GM19025 (cell line): ENCODE results near the gene CYP4A11.
"Not testable (repeated sequence)": the region's sequence is repeated elsewhere in the genome, so short reads cannot be mapped to it uniquely, and the experiment has no call there.

Experiments
- ATAC-seq: cut with Tn5 transposase; IDR thresholded peaks from one replicate; pipeline ENCODE4 v1.9.1; 2021; ENCODE audit warnings: mild to moderate bottlenecking, low read depth, moderate library complexity; ENCODE audit not compliant: unreplicated experiment

The CYP4A11 gene

DNA sequence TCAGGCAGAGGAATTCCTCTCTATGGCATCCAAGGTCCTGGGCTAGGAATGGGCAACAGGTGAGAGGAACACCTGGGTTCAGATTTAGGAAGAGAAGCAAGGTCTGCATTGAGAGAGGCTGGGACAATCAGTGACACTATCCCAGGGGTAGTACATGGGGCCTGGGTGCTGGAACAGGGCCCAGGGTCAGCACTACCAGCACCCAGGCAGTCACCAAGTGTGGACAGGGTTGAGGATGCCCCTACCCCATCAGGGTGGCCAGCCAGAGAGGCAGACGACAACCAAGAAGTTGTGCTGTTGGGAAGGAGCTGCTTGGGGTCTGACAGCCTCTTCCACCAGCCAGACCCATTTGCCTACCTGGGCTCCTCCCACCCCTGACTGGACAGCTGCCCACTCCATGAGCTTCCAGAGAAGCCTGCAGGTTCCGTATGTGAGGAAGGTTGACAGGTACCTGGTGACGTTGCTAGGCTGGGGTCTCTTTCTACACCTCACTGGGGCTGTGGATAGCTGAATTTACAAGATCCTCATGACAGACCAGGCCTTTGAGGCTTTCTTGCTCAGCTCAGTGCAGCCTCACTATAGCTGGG is 13.9 kb downstream of the CYP4A11 start:
- ATAC-seq: no peak

DNA sequence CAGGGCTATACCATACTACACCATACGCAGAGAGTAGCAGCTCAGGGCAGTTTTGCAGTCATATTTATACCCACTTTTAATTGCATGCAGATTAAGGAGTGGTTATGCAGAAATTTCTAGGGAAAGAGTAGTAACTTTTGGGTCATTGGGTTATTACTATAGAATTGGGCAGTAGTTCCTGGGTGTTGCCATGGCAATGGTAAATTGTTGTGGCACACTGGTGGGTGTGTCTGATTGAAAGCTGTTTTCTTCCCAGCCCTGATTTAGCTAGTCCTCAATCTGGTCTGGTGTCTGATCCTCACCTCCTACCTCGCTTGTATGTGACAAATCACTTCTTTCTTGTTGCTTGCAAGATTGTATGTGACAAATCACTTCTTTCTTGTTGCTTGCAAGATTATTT is 30.5 kb downstream of the CYP4A11 start:
- ATAC-seq: no peak

DNA sequence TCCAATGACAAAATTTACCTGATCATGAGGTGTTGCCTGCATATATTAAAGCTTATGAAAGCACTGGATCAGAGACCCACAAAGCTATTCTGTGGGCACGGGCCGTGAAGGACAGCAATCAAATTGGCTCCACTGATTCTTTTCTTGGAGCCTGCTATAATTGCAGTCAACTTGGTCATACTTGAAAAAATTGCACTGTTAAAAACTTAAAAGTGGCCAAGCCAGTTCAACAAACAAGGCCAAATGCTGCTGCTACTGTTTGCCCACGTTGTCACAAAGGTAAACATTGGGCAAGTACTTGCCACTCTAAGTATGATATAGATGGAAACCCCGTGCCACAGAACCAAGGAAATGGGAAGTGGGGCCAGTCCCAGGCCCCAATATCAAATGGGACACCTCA is 37.8 kb downstream of the CYP4A11 start:
- ATAC-seq: no peak

DNA sequence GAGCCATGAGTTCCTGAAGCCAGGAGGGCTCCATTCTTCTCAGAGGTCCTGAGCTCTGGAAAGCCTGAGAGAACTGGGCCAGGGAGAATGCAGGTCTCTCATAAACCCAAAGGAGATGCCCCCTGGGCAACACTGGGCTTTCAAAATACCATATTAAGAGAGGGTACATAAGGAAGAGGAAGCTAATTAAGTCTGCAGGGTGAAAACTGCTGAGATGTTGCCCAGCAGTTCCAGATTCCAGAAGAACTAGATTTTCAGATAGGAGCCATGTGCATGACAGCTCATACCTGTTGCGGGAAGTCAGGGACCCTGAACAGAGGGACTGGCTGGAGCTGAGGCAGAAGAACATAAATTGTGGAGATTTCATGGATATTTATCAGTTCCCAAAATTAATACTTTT is 40.9 kb downstream of the CYP4A11 start:
- no peak for ATAC-seq

GRCh38 chr1:46881656-46882055 is 59.6 kb downstream of the CYP4A11 start:
- not testable (repeated sequence) for ATAC-seq
